ENCODE results near the gene DET1.
"Not testable (repeated sequence)": the region's sequence is repeated elsewhere in the genome, so short reads cannot be mapped to it uniquely, and the experiment has no call there.

Gene DET1

GRCh38 chr15:88541111-88541510 lies 5.4 kb downstream of the DET1 start:
- Histone ChIP-seq H3K4me1 (ENCODE audit: control insufficient read depth in 1 of 2, insufficient read depth in 2 of 2, low read length in 2 of 2) (peaks cover 35 to 46% of the 10 kb centered on the region in 2 experiments), H3K4ac (ENCODE audit: low read depth, low read length) (peak overlapping the region; percentile 10), H2BK120ac (ENCODE audit: insufficient read depth, low read length, poor library complexity) (peak overlapping the region; percentile 97), H3K27ac (ENCODE audit: low read depth, low read length) (peak overlapping the region; percentile 93), H2BK5ac (ENCODE audit: low read depth, low read length, poor library complexity) (peak overlapping the region; percentile 92), H3K14ac (ENCODE audit: low read length) (peak overlapping the region; percentile 77), H3K18ac (ENCODE audit: low read length) (peak overlapping the region; percentile 42), H2BK12ac (ENCODE audit: low read length) (peak overlapping the region; percentile 76), H3K79me1 (ENCODE audit: low read length) (peaks cover 48% of the 10 kb centered on the region), H4K91ac (ENCODE audit: low read depth, low read length) (peak overlapping the region; percentile 96)
- DNase-seq; H4K12ac ChIP-seq (ENCODE audit: low read depth, low read length); H3K36me3 ChIP-seq (ENCODE audit: control insufficient read depth in 1 of 2, insufficient read depth in 2 of 2, low read length in 2 of 2); H2AFZ ChIP-seq (ENCODE audit: insufficient read depth, low read length, poor library complexity); H3K9ac ChIP-seq (ENCODE audit: low read length); H3K4me3 ChIP-seq (ENCODE audit: low read depth, low read length); H3K27me3 ChIP-seq (ENCODE audit: insufficient read depth, low read length); H4K8ac ChIP-seq (ENCODE audit: low read depth, low read length); H3K23ac ChIP-seq (ENCODE audit: low read length); H3K4me2 ChIP-seq (ENCODE audit: low read length); H3K79me2 ChIP-seq (ENCODE audit: control insufficient read depth, insufficient read depth, low read length, poor library complexity); H3K9me3 ChIP-seq (ENCODE audit: insufficient read depth, low read depth, low read length); H2AK5ac ChIP-seq (ENCODE audit: low read length): not testable (repeated sequence)
- WGBS (ENCODE audit: extremely low coverage, insufficient coverage, insufficient read length) = no CpG with 5 or more reads among the region's 9 CpGs

GRCh38 chr15:88540350-88540749 lies 6.1 kb downstream of the DET1 start:
- not testable (repeated sequence) for H3K36me3 ChIP-seq (ENCODE audit: control insufficient read depth in 1 of 2, insufficient read depth in 2 of 2, low read length in 2 of 2); H3K4me2 ChIP-seq (ENCODE audit: low read length); H2AFZ ChIP-seq (ENCODE audit: insufficient read depth, low read length, poor library complexity); H3K9ac ChIP-seq (ENCODE audit: low read length); H3K4me3 ChIP-seq (ENCODE audit: low read depth, low read length); H3K9me3 ChIP-seq (ENCODE audit: insufficient read depth, low read depth, low read length); H3K27me3 ChIP-seq (ENCODE audit: insufficient read depth, low read length); H4K8ac ChIP-seq (ENCODE audit: low read depth, low read length); H3K23ac ChIP-seq (ENCODE audit: low read length); H2AK5ac ChIP-seq (ENCODE audit: low read length); H2BK12ac ChIP-seq (ENCODE audit: low read length); H3K18ac ChIP-seq (ENCODE audit: low read length); H3K79me2 ChIP-seq (ENCODE audit: control insufficient read depth, insufficient read depth, low read length, poor library complexity); H4K12ac ChIP-seq (ENCODE audit: low read depth, low read length); DNase-seq
- H3K14ac ChIP-seq (ENCODE audit: low read length) = peak overlapping the region; percentile 96
- H2BK120ac ChIP-seq (ENCODE audit: insufficient read depth, low read length, poor library complexity) = peak overlapping the region; percentile 99
- H4K91ac ChIP-seq (ENCODE audit: low read depth, low read length) = peak overlapping the region; percentile 98
- no CpG with 5 or more reads among the region's 2 CpGs for WGBS (ENCODE audit: extremely low coverage, insufficient coverage, insufficient read length)
- H3K27ac ChIP-seq (ENCODE audit: low read depth, low read length) = peak overlapping the region; percentile 90
- peaks cover 35 to 46% of the 10 kb centered on the region in 2 experiments for H3K4me1 ChIP-seq (ENCODE audit: control insufficient read depth in 1 of 2, insufficient read depth in 2 of 2, low read length in 2 of 2)
- H3K79me1 ChIP-seq (ENCODE audit: low read length) = peaks cover 46% of the 10 kb centered on the region
- peak overlapping the region; percentile 96 for H2BK5ac ChIP-seq (ENCODE audit: low read depth, low read length, poor library complexity)
- peak overlapping the region; percentile 61 for H3K4ac ChIP-seq (ENCODE audit: low read depth, low read length)

- H3K79me1 ChIP-seq (ENCODE audit: low read length) = peaks cover 43% of the 10 kb centered on the region
- H2BK12ac ChIP-seq (ENCODE audit: low read length) = peak overlapping the region; percentile 3
- H3K9ac ChIP-seq (ENCODE audit: low read length) = no peak overlapping the region
- no peak overlapping the region for H3K18ac ChIP-seq (ENCODE audit: low read length)
- peak; percentile 74 to 84 for DNase-seq
- peaks cover 8% of the 10 kb centered on the region for H3K79me2 ChIP-seq (ENCODE audit: control insufficient read depth, insufficient read depth, low read length, poor library complexity)
- H4K91ac ChIP-seq (ENCODE audit: low read depth, low read length) = peak overlapping the region; percentile 98
- H4K12ac ChIP-seq (ENCODE audit: low read depth, low read length) = no peak overlapping the region
- peak overlapping the region; percentile 96 for H2BK5ac ChIP-seq (ENCODE audit: low read depth, low read length, poor library complexity)
- H3K27ac ChIP-seq (ENCODE audit: low read depth, low read length) = peak overlapping the region; percentile 90
- peaks cover 32 to 44% of the 10 kb centered on the region in 2 experiments for H3K4me1 ChIP-seq (ENCODE audit: control insufficient read depth in 1 of 2, insufficient read depth in 2 of 2, low read length in 2 of 2)
- no peaks in the 10 kb centered on the region for H3K27me3 ChIP-seq (ENCODE audit: insufficient read depth, low read length)
- no CpG with 5 or more reads among the region's 4 CpGs for WGBS (ENCODE audit: extremely low coverage, insufficient coverage, insufficient read length)
- peak overlapping the region; percentile 84 for H4K8ac ChIP-seq (ENCODE audit: low read depth, low read length)
- H3K23ac ChIP-seq (ENCODE audit: low read length) = no peak overlapping the region
- H3K9me3 ChIP-seq (ENCODE audit: insufficient read depth, low read depth, low read length) = no peaks in the 10 kb centered on the region
- H3K4ac ChIP-seq (ENCODE audit: low read depth, low read length) = no peak overlapping the region
- H3K4me2 ChIP-seq (ENCODE audit: low read length) = no peak overlapping the region
- H3K36me3 ChIP-seq (ENCODE audit: control insufficient read depth in 1 of 2, insufficient read depth in 2 of 2, low read length in 2 of 2) = no peaks in the 10 kb centered on the region
- H3K4me3 ChIP-seq (ENCODE audit: low read depth, low read length) = no peak overlapping the region
- no peak overlapping the region for H2AK5ac ChIP-seq (ENCODE audit: low read length)
- peak overlapping the region; percentile 96 for H3K14ac ChIP-seq (ENCODE audit: low read length)
- H2AFZ ChIP-seq (ENCODE audit: insufficient read depth, low read length, poor library complexity) = no peak overlapping the region
- peak overlapping the region; percentile 99 for H2BK120ac ChIP-seq (ENCODE audit: insufficient read depth, low read length, poor library complexity)
Measured at GRCh38 chr15:88539441-88539840, 7.0 kb downstream of the DET1 start.

GRCh38 chr15:88538972-88539371 lies 7.5 kb downstream of the DET1 start:
- H3K27ac ChIP-seq (ENCODE audit: low read depth, low read length) = peak overlapping the region; percentile 90
- peak overlapping the region; percentile 19 for H3K9ac ChIP-seq (ENCODE audit: low read length)
- H3K4me2 ChIP-seq (ENCODE audit: low read length) = no peak overlapping the region
- H3K36me3 ChIP-seq (ENCODE audit: control insufficient read depth in 1 of 2, insufficient read depth in 2 of 2, low read length in 2 of 2) = no peaks in the 10 kb centered on the region
- WGBS (ENCODE audit: extremely low coverage, insufficient coverage, insufficient read length) = no CpG with 5 or more reads among the region's 9 CpGs
- H2AK5ac ChIP-seq (ENCODE audit: low read length) = no peak overlapping the region
- peak overlapping the region; percentile 12 for H3K18ac ChIP-seq (ENCODE audit: low read length)
- H4K12ac ChIP-seq (ENCODE audit: low read depth, low read length) = no peak overlapping the region
- DNase-seq = peak in 1 of 2 donors; percentile 17
- peaks cover 30 to 42% of the 10 kb centered on the region in 2 experiments for H3K4me1 ChIP-seq (ENCODE audit: control insufficient read depth in 1 of 2, insufficient read depth in 2 of 2, low read length in 2 of 2)
- peaks cover 40% of the 10 kb centered on the region for H3K79me1 ChIP-seq (ENCODE audit: low read length)
- no peaks in the 10 kb centered on the region for H3K27me3 ChIP-seq (ENCODE audit: insufficient read depth, low read length)
- H3K9me3 ChIP-seq (ENCODE audit: insufficient read depth, low read depth, low read length) = no peaks in the 10 kb centered on the region
- peak overlapping the region; percentile 47 for H3K14ac ChIP-seq (ENCODE audit: low read length)
- H2BK120ac ChIP-seq (ENCODE audit: insufficient read depth, low read length, poor library complexity) = peak overlapping the region; percentile 87
- no peak overlapping the region for H3K4me3 ChIP-seq (ENCODE audit: low read depth, low read length)
- peak overlapping the region; percentile 64 for H2BK12ac ChIP-seq (ENCODE audit: low read length)
- H2AFZ ChIP-seq (ENCODE audit: insufficient read depth, low read length, poor library complexity) = peak overlapping the region; percentile 0
- H4K8ac ChIP-seq (ENCODE audit: low read depth, low read length) = peak overlapping the region; percentile 13
- peak overlapping the region; percentile 96 for H4K91ac ChIP-seq (ENCODE audit: low read depth, low read length)
- H3K23ac ChIP-seq (ENCODE audit: low read length) = no peak overlapping the region
- peaks cover 8% of the 10 kb centered on the region for H3K79me2 ChIP-seq (ENCODE audit: control insufficient read depth, insufficient read depth, low read length, poor library complexity)
- peak overlapping the region; percentile 11 for H3K4ac ChIP-seq (ENCODE audit: low read depth, low read length)
- peak overlapping the region; percentile 60 for H2BK5ac ChIP-seq (ENCODE audit: low read depth, low read length, poor library complexity)
